GM21619 (cell line): ENCODE results near the gene HINT2.
A peak's percentile ranks its signal among the peaks of the same experiment; 100 is the strongest.

Experiments
- ATAC-seq: cut with Tn5 transposase; IDR thresholded peaks from one replicate; pipeline ENCODE4 v1.9.1; 2021; ENCODE audit not compliant: unreplicated experiment

Gene HINT2

GRCh38 chr9:35812025-35812602 lies 2.7 kb downstream of the HINT2 start, which contains the start of gene SPAG8:
Gene SPAG8, minus strand, starts transcription at chr9:35812262. Its CDS starts 115 bp downstream, at chr9:35812147.
- peak; percentile 59 for ATAC-seq

GRCh38 chr9:35811381-35812024 lies 3.3 kb downstream of the HINT2 start:
- ATAC-seq: no peak

GRCh38 chr9:35810122-35810521 lies 4.7 kb downstream of the HINT2 start:
- no peak for ATAC-seq

GRCh38 chr9:35808433-35808832 lies 6.4 kb downstream of the HINT2 start:
- ATAC-seq: no peak

GRCh38 chr9:35806101-35806500 lies 8.7 kb downstream of the HINT2 start:
- ATAC-seq: no peak

- ATAC-seq: no peak
Observed at GRCh38 chr9:35801328-35802128, 13.3 kb downstream of the HINT2 start.

- ATAC-seq: no peak
Observed at GRCh38 chr9:35800530-35800929, 14.3 kb downstream of the HINT2 start.

GRCh38 chr9:35798658-35799374 lies 16.0 kb downstream of the HINT2 start:
- ATAC-seq: no peak

GRCh38 chr9:35797311-35798109 lies 17.3 kb downstream of the HINT2 start:
- no peak for ATAC-seq

- ATAC-seq: no peak
Observed at GRCh38 chr9:35795695-35796094, 19.1 kb downstream of the HINT2 start.

GRCh38 chr9:35793461-35793860 lies 21.4 kb downstream of the HINT2 start:
- ATAC-seq: no peak

GRCh38 chr9:35792826-35793225 lies 22.0 kb downstream of the HINT2 start:
- no peak for ATAC-seq

- no peak for ATAC-seq
Observed at GRCh38 chr9:35792024-35792813, 22.6 kb downstream of the HINT2 start.

GRCh38 chr9:35791297-35791921 lies 23.4 kb downstream of the HINT2 start, which contains the start of gene NPR2:
Gene NPR2, plus strand, starts transcription at chr9:35791591. Its CDS starts 818 bp downstream, at chr9:35792409.
- ATAC-seq: no peak

GRCh38 chr9:35790385-35791296 lies 24.2 kb downstream of the HINT2 start:
- ATAC-seq: no peak

GRCh38 chr9:35790025-35790384 lies 24.8 kb downstream of the HINT2 start:
- no peak for ATAC-seq

GRCh38 chr9:35789541-35789940 lies 25.3 kb downstream of the HINT2 start:
- no peak for ATAC-seq

- no peak for ATAC-seq
Observed at GRCh38 chr9:35783418-35783817, 31.4 kb downstream of the HINT2 start.
